ENCODE data around the gene ZEB2.
A peak's percentile ranks its signal among the peaks of the same experiment; 100 is the strongest.

ZEB2 gene

GRCh38 chr2:144522176-144522896, 2.4 kb upstream of the ZEB2 start:
- no peak for TF ChIP-seq CTCF (IDR thresholded peaks at IDR 0.05; ENCODE audit: low read depth, low read length, missing control alignments)
- in situ Hi-C loops (cut with HindIII; ENCODE audit: low pct_ligation_motif_present, low sequenced_read_pairs), result loop anchor here (25.0 kb wide), 1 partner anchor 1240 kb away; no protein-coding TSS in a partner anchor
- Histone ChIP-seq H3K27me3 (replicated peaks) (no peaks in the 10 kb centered on the region), H3K36me3 (replicated peaks) (no peaks in the 10 kb centered on the region), H3K4me3 (ENCODE audit: low read depth, low read length) (peak overlapping the region; percentile 63), H3K27ac (peak overlapping the region; percentile 73)
- no peak for DNase-seq

DNA sequence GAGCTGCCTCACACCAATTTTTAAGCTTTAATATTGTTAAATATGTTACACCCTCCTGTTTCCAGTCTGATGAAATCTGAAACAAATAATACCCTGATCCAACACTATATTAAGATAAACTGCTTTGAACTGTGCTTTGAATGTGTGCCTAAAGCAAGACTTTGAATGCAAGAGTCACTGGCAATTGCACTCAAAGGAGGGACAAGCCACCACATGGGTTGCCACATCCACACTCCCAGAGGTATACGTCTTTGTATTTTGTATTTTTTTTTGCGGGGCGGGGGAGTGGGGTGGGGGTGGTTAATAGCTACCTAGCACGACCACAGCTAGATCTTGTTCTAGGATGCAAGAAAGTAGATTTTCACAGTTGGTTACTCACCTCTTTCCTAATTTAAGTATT, 1.8 kb upstream of the ZEB2 start:
- Histone ChIP-seq H3K4me3 (ENCODE audit: low read depth, low read length) (no peak overlapping the region), H3K27me3 (replicated peaks) (no peaks in the 10 kb centered on the region), H3K36me3 (replicated peaks) (peaks cover 2% of the 10 kb centered on the region), H3K27ac (peak overlapping the region; percentile 75)
- no peak for TF ChIP-seq CTCF (IDR thresholded peaks at IDR 0.05; ENCODE audit: low read depth, low read length, missing control alignments)
- DNase-seq, result no peak
- in situ Hi-C loops (cut with HindIII; ENCODE audit: low pct_ligation_motif_present, low sequenced_read_pairs), result loop anchor here (25.0 kb wide), 1 partner anchor 1241 kb away; no protein-coding TSS in a partner anchor

GRCh38 chr2:144520756-144521487, 1.0 kb upstream of the ZEB2 start:
- in situ Hi-C loops (cut with HindIII; ENCODE audit: low pct_ligation_motif_present, low sequenced_read_pairs), result loop anchor here (25.0 kb wide), 1 partner anchor 1241 kb away; no protein-coding TSS in a partner anchor
- peak overlapping the region; percentile 41 for H3K4me3 ChIP-seq (ENCODE audit: low read depth, low read length)
- peaks cover 5% of the 10 kb centered on the region for H3K36me3 ChIP-seq (replicated peaks)
- no peaks in the 10 kb centered on the region for H3K27me3 ChIP-seq (replicated peaks)
- H3K27ac ChIP-seq, result peak overlapping the region; percentile 75
- DNase-seq, result peak; percentile 76
- TF ChIP-seq CTCF (IDR thresholded peaks at IDR 0.05; ENCODE audit: low read depth, low read length, missing control alignments), result no peak

DNA sequence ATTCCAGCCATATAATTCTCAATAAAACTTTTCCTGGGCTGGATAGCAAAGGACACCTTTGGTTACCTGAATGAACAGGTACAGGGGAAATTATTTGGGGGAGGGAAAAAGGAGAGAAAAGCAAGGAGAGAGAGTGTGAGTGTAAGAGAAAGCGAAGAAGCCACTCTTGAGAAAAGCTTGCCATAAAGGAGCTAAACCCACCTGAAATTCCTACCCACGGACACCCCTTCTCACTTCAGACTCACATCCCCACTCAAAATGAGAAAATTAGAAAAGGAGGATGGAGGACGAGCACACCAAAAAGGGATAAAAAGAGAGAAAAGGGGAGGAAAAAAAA, 354 bp downstream of the ZEB2 start:
- Histone ChIP-seq H3K4me3 (ENCODE audit: low read depth, low read length) (peak overlapping the region; percentile 96), H3K27ac (peak overlapping the region; percentile 99), H3K27me3 (replicated peaks) (no peaks in the 10 kb centered on the region), H3K36me3 (replicated peaks) (peaks cover 11% of the 10 kb centered on the region)
- DNase-seq, result no peak
- TF ChIP-seq CTCF (IDR thresholded peaks at IDR 0.05; ENCODE audit: low read depth, low read length, missing control alignments), result no peak
- in situ Hi-C loops (cut with HindIII; ENCODE audit: low pct_ligation_motif_present, low sequenced_read_pairs), result loop anchor here (25.0 kb wide), 1 partner anchor 1243 kb away; no protein-coding TSS in a partner anchor

GRCh38 chr2:144518748-144519596, 947 bp downstream of the ZEB2 start:
- Histone ChIP-seq H3K27ac (peak overlapping the region; percentile 99), H3K36me3 (replicated peaks) (peaks cover 14% of the 10 kb centered on the region), H3K4me3 (ENCODE audit: low read depth, low read length) (peak overlapping the region; percentile 96), H3K27me3 (replicated peaks) (no peaks in the 10 kb centered on the region)
- in situ Hi-C loops (cut with HindIII; ENCODE audit: low pct_ligation_motif_present, low sequenced_read_pairs), result loop anchor here (25.0 kb wide), 1 partner anchor 1243 kb away; no protein-coding TSS in a partner anchor
- TF ChIP-seq CTCF (IDR thresholded peaks at IDR 0.05; ENCODE audit: low read depth, low read length, missing control alignments), result no peak
- DNase-seq, result no peak

Measured in brain microvascular endothelial cell (primary cell).